Measurements from ENCODE around the gene C3orf62. TPM values are rescaled to one million over a fixed set of nuclear protein-coding genes. Genes with fewer than 3 reads are reported as not detected.
A peak's percentile ranks its signal among the peaks of the same experiment; 100 is the strongest.

The C3orf62 gene
- total and polyA plus RNA-seq, 9 of the 15 experiments (the other 6 are each of a cell fraction or from before 2014, with no cell fraction given) = 1.3 to 5.7 (median 3.4) TPM

GRCh38 chr3:49238274-49239127 lies 38.5 kb downstream of the C3orf62 start (continued):
- TF ChIP-seq MAX (CRISPR knock-in tag; IDR thresholded peaks at IDR 0.05) = peak; percentile 45; the same call in 1 of the 2 replicates
- TF ChIP-seq ZNF398 (CRISPR knock-in tag; IDR thresholded peaks at IDR 0.05) = no peak
- no peak for TF ChIP-seq ZBTB5 (IDR thresholded peaks at IDR 0.05)
- TF ChIP-seq BMI1 (IDR thresholded peaks at IDR 0.05; ENCODE audit: low read length) = no peak
- no peak for TF ChIP-seq ZNF780A (CRISPR knock-in tag; IDR thresholded peaks at IDR 0.05)
- peak; percentile 95 for TF ChIP-seq ESRRA (IDR thresholded peaks at IDR 0.05; ENCODE audit: borderline replicate concordance, low read depth)
- no peak for TF ChIP-seq OTX1 (CRISPR knock-in tag; IDR thresholded peaks at IDR 0.05)
- TF ChIP-seq SMARCC2 (IDR thresholded peaks at IDR 0.05; ENCODE audit: low read depth) = peak; percentile 77
- no peak for TF ChIP-seq ZNF830 (CRISPR knock-in tag; IDR thresholded peaks at IDR 0.05)
- peak; percentile 68 for TF ChIP-seq DACH1 (IDR thresholded peaks at IDR 0.05; ENCODE audit: partially characterized antibody)
- peak in 1 of 3 experiments; percentile 62; a peak in 1 of 6 replicates for TF ChIP-seq ZBTB11 (CRISPR knock-in tag; IDR thresholded peaks at IDR 0.05)
- no peak for TF ChIP-seq ZC3H11A (IDR thresholded peaks at IDR 0.05; ENCODE audit: low read depth, low read length)
- no peak for TF ChIP-seq ESRRB (CRISPR knock-in tag; IDR thresholded peaks at IDR 0.05; ENCODE audit: borderline replicate concordance)
- TF ChIP-seq CBX1 (IDR thresholded peaks at IDR 0.05; ENCODE audit: low read depth) = peak; percentile 75; the same call in 1 of the 2 replicates
- no peak for TF ChIP-seq CSDE1 (IDR thresholded peaks at IDR 0.05)
- TF ChIP-seq BCL6 (CRISPR knock-in tag; IDR thresholded peaks at IDR 0.05) = no peak
